ENCODE data around the gene SIAE. TPM values are rescaled to one million over a fixed set of nuclear protein-coding genes. Genes with fewer than 3 reads are reported as not detected.

Gene SIAE
- polyA plus RNA-seq, 1 donor from 2014 or later, result 1.4 TPM

- Mint-ChIP-seq H3K9me3 (no peaks in the 10 kb centered on the region), H3K4me1 (peaks cover 0 to 2% (median 0%) of the 10 kb centered on the region in 3 donors), H3K36me3 (no peaks in the 10 kb centered on the region), H3K4me3 (no peak overlapping the region), H3K27ac (no peak overlapping the region), H3K27me3 (peaks cover 9% of the 10 kb centered on the region)
Observed at GRCh38 chr11:124586238-124586860, 87.2 kb downstream of the SIAE start.

GRCh38 chr11:124584681-124585372 is 88.7 kb downstream of the SIAE start:
- H3K27ac Mint-ChIP-seq, result no peak overlapping the region
- peaks cover 0 to 2% (median 0%) of the 10 kb centered on the region in 3 donors for H3K4me1 Mint-ChIP-seq
- H3K9me3 Mint-ChIP-seq, result no peaks in the 10 kb centered on the region
- no peak overlapping the region for H3K4me3 Mint-ChIP-seq
- no peaks in the 10 kb centered on the region for H3K36me3 Mint-ChIP-seq
- peaks cover 9% of the 10 kb centered on the region for H3K27me3 Mint-ChIP-seq

- Mint-ChIP-seq H3K27me3 (peaks cover 9% of the 10 kb centered on the region), H3K9me3 (no peaks in the 10 kb centered on the region), H3K27ac (no peak overlapping the region), H3K36me3 (no peaks in the 10 kb centered on the region), H3K4me3 (no peak overlapping the region), H3K4me1 (peaks cover 0 to 2% (median 0%) of the 10 kb centered on the region in 3 donors)
Observed at GRCh38 chr11:124583781-124584180, 89.8 kb downstream of the SIAE start.

Other genes starting within 250 kb of the SIAE start
- gene OR8B4, start 248.9 kb downstream of the SIAE start, polyA plus RNA-seq, result not detected
- gene OR8B8, start 228.0 kb downstream of the SIAE start, polyA plus RNA-seq, result not detected
- gene OR8B12, start 130.1 kb downstream of the SIAE start, polyA plus RNA-seq, result not detected
- gene OR8A1, start 103.7 kb downstream of the SIAE start, polyA plus RNA-seq, result not detected
- gene PANX3, start 62.3 kb downstream of the SIAE start, polyA plus RNA-seq, result not detected
- gene TBRG1, start 50.9 kb downstream of the SIAE start, polyA plus RNA-seq, result 35.9 TPM
- gene SPA17, start 165 bp upstream of the SIAE start, polyA plus RNA-seq, result 1.0 TPM
- gene NRGN, start 66.2 kb upstream of the SIAE start, polyA plus RNA-seq, result 4.6 TPM
- not detected for gene VSIG2, start 78.5 kb upstream of the SIAE start, polyA plus RNA-seq
- gene ESAM, start 88.6 kb upstream of the SIAE start, polyA plus RNA-seq, result 2.5 TPM
- 7.1 TPM for gene MSANTD2, start 126.7 kb upstream of the SIAE start, polyA plus RNA-seq
- gene ROBO3, start 191.7 kb upstream of the SIAE start, polyA plus RNA-seq, result not detected
- gene ROBO4, start 224.1 kb upstream of the SIAE start, polyA plus RNA-seq, result not detected
- not detected for gene HEPN1, start 245.5 kb upstream of the SIAE start, polyA plus RNA-seq

Data from IgD-negative memory B cell (primary cell).